M059J (cell line): ENCODE measurements around the gene ABCA7. TPM values are rescaled to one million over a fixed set of nuclear protein-coding genes. Genes with fewer than 3 reads are reported as not detected.

Source experiments
- DNase-seq: peaks from one replicate; pipeline ENCODE4 v3.0.0-alpha.2; 2012; ENCODE audit warnings: low read depth
- total RNA-seq: library from RNA; depleted of rRNA; stranded (reverse); fragments of >200 nt; shearing (Covaris generic); gene quantifications from 2 replicates; pipeline ENCODE4 v1.2.3, GENCODE V29; 2014

ABCA7 gene
- total RNA-seq, 1 experiment from 2014 or later = 13.5 TPM

DNA sequence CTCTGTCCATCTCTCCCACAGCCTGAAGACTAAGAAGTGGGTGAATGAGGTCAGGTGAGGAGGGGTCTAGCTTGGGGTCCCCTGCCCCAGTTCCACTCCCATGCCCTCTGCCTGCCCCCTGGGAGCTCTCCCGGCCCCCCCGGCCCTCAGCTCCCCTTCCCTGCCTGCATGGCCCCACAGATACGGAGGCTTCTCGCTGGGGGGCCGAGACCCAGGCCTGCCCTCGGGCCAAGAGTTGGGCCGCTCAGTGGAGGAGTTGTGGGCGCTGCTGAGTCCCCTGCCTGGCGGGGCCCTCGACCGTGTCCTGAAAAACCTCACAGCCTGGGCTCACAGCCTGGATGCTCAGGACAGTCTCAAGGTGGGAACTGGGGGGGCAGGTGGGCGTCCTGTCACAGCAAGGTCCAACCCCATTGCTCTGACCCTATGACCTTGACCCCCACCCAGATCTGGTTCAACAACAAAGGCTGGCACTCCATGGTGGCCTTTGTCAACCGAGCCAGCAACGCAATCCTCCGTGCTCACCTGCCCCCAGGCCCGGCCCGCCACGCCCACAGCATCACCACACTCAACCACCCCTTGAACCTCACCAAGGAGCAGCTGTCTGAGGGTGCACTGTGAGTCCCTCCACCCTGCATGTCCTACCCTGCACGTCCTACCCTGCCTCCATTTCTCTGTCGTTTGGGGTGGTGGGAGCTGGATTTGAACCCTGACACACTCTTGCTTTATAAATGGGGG, 16.1 kb downstream of the ABCA7 start:
- DNase-seq = no peak

DNA sequence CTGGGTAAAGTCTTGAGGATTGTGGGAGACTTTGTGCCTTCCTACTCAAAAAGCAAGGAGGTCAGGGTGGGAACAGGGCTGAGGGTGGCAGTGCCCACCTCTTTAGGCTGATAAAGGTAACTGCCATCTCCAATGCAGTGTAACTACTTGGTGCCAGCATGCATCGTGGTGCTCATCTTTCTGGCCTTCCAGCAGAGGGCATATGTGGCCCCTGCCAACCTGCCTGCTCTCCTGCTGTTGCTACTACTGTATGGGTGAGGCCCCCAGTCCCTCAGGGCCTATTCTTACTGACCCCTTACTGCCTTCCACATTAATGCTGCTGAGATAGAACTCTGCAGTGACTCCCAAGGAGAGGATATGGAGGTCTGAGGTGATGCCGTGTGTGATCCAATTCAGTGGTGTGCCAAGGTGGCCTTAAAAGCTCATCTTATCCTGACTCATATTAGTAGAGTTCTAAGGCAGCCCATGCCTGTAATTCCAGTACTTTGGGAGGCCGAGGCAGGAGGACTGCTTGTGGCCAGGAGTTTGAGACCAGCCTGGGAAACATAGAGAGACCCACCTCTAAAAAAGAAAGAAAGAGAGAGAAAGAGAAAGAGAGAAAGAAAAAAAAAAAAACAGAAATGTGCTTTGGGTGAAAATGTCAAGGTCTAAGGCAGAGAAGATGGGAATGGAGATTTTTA, 17.4 kb downstream of the ABCA7 start:
- DNase-seq = peak; percentile 73

DNA sequence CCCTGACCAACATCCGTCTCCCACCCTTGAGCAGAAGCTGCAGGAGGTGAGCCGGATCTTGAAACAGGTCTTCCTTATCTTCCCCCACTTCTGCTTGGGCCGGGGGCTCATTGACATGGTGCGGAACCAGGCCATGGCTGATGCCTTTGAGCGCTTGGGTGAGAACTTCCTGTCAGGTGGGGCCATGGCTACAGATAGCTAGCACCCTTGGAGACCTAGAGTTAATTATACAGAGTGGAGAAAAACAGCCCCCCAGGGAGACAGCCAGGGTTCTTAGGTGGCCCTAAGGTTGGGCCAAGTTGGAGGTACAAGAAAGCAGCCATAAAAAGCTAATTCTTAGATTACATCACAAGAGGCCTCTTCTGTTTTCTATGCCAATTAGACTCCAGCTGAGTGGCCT, 18.2 kb downstream of the ABCA7 start:
- DNase-seq = no peak

DNA sequence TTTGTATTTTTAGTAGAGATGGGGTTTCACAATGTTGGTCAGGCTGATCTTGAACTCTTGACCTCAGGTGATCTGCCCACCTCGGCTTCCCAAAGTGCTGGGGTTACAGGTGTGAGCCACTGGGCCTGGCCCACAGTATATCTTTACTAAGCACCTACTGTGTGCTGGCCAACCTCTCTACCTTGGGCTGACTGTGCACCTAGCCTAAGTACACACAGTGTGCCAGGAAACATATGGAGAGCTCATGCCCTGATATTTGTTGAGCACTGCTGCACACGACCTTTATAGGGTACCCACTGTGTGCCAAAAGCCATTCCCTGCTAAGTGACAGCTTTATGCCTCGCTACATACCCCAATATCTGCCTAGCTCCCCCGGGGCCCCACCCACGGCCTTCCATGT, 20.8 kb downstream of the ABCA7 start:
- no peak for DNase-seq

DNA sequence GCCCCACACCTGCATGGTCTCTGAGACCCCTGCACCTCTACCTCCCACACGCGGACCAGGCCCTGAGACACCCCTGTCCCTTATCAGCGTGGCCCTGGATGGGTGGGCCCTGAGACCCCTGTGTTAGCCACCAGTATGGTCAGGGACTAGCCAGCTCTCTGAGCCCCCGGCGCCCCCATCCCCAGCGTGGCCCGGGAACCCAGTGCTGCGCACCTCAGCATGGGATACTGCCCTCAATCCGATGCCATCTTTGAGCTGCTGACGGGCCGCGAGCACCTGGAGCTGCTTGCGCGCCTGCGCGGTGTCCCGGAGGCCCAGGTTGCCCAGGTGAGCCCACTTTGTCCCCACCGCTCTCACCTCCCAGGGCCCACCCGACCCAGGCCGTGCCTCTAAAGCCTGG, 22.1 kb downstream of the ABCA7 start:
- DNase-seq = no peak

DNA sequence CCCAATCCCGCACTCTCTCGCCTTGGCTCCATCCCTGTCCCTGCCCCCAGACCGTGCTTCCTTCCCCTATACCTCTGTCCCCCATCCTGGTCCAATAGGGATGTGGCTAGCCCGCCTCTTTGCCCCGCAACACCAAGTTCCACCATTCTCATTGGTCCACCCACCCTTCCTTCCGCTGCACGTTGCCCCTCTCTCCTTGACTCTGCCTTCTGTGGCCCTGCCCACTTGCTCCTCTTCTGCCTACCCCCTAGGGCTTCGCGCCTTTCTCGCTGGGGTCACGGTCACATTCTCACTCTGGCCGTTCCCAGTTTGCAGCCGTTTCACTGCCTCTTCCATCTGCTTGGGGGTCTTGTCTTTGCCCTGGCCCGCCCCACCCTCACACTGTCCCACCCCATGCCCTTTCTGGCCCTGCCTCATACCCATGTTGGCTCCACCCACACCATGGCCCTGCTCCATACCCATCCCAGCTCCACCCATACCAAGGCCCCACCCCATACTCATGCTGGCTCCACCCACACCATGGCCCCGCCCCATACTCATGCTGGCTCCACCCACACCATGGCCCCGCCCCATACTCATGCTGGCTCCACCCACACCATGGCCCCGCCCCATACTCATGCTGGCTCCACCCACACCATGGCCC, 22.6 kb downstream of the ABCA7 start:
- no peak for DNase-seq

DNA sequence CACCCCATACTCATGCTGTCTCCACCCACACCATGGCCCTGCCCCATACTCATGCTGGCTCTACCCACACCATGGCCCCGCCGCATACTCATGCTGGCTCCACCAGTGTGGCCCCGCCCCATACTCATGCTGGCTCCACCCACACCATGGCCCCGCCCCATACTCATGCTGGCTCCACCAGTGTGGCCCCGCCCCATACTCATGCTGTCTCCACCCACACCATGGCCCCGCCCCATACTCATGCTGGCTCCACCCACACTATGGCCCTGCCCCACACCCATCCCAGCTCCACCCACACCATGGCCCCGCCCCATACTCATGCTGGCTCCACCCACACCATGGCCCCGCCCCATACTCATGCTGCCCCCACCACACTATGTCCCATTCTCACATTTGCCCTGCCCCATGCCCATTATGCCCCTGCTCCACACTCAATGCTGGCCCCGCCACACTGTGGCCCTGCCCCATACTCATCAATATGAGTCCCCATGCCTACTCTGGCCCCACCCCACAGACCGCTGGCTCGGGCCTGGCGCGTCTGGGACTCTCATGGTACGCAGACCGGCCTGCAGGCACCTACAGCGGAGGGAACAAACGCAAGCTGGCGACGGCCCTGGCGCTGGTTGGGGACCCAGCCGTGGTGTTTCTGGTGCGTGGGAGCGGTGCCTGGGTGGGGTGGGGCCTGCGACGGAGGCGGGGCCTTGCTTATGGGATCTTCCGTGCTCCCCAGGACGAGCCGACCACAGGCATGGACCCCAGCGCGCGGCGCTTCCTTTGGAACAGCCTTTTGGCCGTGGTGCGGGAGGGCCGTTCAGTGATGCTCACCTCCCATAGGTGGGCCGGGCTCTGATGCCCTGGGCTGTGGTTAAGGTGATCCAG, 23.4 kb downstream of the ABCA7 start:
- no peak for DNase-seq

DNA sequence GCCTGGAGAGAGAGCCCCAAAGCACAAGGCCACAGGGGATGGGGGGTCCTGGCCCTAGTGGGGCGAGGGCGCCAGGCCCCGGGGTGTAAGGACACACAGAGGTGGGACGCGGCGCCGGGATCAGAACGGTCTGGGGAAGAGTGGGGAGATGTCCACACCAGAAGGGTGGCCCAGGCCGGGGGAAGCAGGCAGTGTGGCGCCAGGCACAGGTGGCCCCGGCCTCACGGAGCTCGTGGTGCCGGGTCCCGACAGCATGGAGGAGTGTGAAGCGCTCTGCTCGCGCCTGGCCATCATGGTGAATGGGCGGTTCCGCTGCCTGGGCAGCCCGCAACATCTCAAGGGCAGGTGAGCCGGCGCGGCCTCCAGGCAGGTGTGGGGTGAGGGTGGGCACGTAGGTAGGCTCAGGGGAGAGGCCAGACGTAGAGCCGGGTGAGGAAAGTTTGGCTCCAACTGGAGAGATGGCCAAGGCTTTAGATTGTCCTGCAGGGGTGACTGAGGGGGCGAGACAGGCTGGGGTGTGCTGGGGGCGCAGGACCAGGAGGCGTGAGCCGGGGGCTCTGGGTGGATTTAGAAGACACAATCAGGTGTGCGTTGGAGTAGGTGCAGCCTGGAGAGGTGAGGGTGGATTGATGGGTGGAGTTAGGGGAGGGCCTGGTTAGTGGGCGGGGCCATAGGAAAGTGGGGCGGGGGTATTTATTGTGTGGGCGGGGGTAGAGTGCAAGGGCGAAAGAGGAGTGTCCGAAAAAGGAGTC, 24.2 kb downstream of the ABCA7 start:
- DNase-seq = no peak

DNA sequence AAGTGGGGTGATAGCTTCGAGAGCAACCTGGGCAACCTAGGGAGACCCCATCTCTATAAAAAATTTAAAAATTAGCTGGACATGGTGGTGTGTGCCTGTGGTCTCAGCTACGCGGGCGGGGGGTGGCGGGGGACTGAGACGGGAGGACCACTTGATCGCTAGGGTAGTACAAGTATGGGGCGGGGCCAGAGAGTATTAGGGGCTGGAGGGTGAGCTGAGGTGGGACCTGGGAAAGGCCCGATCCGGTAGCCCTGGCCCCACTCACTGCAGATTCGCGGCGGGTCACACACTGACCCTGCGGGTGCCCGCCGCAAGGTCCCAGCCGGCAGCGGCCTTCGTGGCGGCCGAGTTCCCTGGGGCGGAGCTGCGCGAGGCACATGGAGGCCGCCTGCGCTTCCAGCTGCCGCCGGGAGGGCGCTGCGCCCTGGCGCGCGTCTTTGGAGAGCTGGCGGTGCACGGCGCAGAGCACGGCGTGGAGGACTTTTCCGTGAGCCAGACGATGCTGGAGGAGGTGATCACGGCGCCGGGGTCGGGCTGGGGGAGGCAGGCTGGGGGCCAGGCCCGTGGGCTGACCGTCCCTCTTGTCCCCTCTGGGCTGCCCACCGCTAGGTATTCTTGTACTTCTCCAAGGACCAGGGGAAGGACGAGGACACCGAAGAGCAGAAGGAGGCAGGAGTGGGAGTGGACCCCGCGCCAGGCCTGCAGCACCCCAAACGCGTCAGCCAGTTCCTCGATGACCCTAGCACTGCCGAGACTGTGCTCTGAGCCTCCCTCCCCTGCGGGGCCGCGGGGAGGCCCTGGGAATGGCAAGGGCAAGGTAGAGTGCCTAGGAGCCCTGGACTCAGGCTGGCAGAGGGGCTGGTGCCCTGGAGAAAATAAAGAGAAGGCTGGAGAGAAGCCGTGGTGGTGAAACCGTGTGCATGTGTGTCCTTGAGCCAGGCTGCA, 25.0 kb downstream of the ABCA7 start:
- DNase-seq = peak; percentile 63

DNA sequence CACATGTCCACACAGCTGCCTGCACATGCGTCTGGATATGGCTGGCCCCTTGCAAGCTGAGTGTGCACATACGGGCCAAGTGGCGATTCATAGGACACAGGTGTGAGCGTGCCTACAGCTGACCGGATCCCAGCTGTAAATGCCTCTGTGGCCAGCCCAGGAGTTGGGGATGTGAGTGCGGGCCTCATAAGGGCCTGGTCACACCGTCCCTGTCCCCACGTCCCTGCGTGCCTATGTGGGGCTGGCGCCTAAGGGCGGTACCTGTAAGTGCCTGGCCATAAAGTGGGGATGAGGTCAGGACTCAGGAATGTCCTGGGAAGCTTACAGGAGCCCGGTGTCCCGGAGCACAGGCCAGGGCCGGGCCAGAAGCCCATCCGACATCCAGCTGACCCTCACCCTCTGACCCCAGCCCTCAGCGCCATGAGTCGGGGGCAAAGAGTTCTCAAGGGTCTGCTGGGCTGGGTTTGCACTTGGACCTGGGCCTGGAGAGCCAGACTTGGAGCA, 25.8 kb downstream of the ABCA7 start:
- peak; percentile 84 for DNase-seq

DNA sequence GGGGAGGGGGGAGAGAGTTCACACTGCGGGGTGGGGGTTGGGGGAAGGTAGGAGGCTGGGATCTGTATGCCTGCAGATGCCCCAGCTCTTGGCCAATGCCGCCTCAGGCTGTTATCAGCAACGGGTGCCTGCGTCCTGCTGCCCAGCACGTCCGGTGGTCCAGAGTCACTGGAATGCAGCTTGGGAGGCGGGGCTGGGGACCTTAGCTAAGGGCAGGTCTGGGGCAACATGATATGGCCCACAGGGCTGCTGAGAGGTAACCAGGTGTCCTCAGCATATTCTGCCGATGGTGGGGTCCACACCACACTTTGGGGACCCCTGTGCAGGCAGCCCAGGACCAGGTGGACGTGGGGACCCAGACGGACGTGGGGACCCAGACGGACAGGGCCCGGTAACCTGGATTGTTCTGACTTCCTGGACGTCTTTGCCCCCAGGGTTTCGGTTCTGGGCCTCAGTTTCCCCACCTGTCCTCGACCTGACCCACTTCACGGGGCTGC, 26.4 kb downstream of the ABCA7 start:
- DNase-seq = peak; percentile 88

DNA sequence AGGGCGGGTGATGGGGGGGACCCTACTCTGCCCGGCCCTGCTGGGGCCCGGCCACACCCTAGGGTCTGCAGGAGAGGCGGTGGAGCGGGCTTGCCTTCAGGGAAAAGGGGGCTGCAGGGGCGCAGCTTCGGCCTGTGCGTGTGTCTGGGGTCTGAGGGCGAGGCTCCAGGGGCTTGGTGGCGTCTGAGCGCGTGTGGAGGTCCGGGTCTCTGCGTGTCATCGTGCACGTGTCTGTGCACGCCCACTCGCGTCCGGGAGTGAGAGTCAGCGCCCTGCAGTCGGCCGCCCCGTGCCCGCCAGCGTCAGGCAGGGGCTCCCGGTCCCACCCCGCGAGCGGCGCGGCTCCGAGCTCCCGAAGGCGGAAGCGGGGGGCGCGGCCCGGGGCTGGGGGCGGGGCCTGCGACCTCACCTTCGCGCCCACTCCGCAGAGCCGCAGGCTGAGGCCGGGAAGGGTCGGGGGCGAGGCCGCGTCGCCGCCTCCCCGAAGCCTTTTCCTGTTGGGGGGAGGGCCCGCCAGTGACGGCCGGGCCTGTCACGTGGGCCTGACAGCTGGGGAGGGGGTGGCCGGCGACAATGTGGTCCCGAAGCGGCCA, 26.9 kb downstream of the ABCA7 start, which contains the start of gene ARHGAP45:
Gene ARHGAP45, plus strand, starts transcription at position 420 of the 593 bp plus-strand sequence. CDS start 239 bp downstream, outside the sequence.
- DNase-seq = peak; percentile 44

DNA sequence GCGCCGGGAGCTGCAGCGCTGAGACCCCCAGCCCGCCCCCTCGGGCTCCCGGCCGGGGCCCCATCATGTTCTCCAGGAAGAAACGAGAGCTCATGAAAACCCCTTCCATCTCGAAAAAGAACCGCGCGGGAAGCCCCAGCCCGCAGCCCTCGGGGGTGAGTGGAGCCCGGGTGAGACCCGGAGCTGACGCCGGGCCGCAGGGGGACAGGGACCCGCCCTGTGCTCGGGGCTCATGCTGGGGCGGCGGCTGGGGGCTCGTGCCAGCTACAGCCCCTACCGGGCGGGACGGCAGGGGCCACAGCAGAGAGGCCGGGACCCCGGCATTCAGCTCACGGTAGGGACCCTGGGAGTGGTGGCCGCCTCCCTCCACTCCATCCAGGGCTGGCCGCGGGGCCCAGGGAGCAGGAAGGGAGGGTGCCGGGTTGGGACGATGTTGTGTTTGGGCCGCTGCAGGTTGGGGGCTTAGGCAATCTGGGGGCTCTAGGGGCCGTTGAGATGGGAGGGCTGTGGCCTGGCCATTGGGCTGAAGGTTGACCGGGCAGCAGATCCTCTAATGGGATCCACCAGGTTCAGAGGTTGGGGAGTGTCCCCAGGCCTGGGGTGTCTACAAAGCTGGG, 27.5 kb downstream of the ABCA7 start:
- DNase-seq = peak; percentile 32

DNA sequence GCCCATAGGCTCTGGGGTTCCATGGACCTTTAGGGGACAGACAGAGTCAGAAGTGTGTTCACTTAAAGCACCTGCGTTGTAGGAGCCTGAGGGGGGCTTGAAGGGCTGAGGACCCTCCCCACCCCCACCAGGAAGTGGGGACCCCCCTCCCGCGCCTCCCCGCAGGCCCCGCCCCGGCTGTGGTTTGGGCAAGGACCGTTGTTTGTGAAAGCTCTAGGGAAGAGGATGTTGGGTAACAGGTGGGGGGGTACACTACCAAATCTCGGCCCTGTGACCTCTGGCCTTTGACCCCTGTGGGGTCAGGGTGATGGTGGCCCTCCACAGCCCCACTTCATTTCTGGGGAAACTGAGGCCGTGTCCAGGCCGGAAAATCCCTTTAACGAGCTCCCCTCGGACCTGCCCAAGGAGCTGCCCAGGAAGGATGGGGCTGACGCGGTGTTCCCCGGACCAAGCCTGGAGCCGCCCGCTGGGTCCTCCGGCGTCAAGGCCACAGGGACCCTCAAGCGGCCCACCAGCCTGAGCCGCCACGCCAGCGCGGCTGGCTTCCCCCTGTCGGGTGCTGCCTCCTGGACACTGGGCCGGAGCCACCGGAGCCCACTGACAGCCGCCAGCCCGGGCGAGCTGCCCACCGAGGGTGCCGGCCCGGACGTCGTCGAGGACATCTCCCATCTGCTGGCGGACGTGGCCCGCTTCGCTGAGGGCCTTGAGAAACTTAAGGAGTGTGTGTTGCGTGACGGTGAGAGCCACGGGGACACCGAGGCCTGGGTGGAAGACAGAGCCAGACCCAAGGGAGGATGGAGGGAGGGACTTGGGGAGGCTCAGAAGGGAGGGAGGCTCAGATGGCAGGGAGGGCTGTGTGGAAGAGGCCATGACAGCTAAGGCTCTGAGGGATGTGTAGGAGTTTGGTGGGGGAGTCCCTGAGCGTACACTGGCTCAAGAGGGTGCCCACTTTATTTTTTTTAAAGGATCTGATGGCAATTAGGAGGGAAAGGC, 28.4 kb downstream of the ABCA7 start:
- no peak for DNase-seq

DNA sequence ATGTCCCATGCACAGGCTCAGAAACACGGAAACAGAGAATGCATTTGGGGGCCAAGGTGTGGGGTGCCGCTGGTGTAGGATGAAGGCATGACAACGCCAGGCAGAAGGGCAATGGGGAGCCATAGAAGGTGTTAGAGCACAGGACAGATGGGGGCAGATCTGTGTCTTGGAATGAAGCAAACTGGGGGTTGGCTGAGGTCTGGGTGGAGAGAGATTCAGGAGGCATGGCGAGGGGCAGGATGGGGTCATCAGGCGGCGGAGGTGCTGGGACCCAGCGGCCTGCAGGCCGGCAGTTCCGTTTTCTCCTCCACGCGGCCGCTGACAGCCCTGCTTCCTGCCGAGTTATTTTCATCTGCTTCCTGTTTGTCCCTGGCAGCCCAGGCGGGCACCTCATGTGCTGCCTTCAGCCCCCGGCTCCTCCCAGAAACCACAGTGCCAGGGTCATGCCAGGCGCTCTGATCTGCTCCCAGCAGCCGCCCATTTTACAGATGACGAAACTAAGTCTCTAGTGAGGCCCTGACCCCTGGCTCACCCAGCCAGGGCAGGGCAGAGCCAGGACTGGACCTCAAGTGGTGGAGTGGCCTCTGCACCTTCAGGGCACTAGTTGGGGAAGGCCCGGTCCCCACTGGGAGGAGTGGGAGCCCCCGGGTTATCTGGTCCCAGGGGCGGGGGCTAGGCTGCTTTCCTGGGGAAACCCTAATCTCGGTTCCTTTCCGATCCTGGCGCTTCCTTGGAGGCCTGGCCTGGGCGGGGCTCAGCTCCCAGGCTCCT, 29.3 kb downstream of the ABCA7 start:
- no peak for DNase-seq

DNA sequence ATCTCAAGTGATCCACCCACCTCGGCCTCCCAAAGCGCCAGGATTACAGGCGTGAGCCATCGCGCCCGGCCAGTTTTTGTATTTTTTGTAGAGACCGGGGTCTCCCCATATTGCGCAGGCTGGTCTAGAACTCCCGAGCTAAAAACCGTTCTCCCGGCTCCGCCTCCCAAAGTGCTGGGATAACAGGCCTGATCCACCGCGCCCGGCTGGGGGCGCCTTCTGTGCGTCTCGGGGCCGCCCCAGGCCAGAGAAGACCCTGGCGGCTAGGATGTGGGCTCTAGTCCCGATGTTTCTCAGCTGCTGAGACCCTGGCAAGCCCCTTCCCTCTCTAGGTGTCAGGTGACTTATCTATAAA, 30.6 kb downstream of the ABCA7 start:
- DNase-seq = no peak
